Measurements from ENCODE around the gene PPP2R2D.

Gene PPP2R2D

DNA sequence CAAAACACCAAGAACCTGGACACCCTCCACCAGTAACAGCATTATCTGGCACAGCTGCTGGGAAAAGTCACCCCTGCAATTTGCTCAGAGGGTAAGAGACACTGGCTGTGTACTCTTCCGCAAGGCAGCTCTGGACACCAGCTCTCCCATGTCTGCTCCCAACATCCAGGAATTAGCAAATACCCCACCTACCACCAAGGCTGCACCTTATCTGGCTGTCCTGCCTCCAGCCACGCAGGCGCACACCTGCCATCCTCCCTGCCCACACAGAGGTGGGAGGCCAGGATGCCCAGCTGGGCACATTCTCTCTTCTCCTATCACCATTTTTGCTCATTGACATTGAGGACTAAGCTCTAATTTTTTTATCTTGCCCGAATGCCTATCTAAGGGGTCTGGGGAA, 101.2 kb downstream of the PPP2R2D start:
- DNase-seq = no peak

DNA sequence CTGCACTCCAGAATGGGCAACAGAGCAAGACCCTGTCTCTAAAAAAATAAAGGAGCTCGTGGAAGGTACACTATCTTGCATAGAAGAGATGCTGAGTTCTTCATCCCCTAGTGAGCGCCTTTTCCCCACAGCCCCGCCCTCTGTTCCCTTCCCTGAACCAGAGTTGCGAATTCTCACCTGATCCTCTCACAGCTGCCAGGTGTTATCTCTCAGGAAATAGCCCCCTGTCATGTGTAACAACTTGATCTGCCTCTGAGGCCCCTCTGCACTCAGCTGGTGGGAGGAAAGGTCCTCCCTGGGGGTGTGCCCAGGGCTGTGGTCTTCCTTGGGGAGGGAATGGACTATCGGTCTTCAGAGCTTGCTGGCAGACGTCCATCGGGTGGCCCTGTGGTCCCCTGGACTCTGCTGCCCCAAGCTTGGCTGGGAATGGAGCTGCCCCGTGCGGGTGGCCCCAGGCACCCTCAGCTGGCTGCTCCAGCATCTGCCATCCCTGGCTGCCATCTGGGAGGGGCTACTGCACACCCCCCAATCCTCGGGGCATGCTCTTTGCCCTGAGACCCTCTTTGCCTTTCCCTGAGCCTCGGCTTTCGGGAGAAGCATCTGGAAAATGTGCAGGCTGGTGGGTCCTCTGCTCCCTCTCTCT, 102.6 kb downstream of the PPP2R2D start:
- DNase-seq = no peak

DNA sequence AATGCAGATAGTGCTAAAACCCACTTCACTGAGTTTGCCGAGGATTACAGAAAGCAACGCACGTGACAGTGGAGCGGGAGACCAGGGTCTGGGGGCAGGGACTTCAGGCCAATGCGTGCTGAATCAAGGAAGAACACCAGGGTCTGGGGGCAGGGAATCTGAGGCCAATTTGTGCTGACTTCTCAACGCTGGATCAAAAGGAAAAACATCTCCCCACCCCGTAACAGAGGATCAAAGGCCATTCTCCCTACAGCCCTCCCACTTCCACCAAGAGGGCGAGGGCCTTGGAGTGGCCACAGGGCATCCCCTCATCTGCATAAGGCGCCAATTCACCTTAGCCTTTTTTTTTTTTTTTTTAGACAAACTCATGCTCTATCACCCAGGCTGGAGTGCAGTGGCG, 103.2 kb downstream of the PPP2R2D start:
- no peak for DNase-seq

DNA sequence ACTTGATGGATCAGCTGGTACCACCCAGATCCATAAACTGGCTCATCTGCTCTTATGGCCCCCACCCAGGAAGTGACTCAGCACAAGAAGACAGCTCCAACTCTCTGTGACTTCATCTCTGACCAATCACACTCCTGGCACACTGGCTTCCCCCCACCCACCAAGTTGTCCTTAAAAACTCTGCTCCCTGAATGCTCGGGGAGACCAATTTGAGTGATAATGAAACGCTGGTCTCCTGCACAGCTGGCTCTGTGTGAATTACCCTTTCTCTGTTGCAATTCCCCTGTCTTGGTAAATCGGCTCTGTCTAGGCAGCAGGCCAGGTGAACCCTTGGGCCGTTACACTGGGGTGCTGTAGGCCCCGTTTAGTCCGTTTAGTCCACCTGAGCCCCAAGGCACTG, 104.3 kb downstream of the PPP2R2D start:
- no peak for DNase-seq

DNA sequence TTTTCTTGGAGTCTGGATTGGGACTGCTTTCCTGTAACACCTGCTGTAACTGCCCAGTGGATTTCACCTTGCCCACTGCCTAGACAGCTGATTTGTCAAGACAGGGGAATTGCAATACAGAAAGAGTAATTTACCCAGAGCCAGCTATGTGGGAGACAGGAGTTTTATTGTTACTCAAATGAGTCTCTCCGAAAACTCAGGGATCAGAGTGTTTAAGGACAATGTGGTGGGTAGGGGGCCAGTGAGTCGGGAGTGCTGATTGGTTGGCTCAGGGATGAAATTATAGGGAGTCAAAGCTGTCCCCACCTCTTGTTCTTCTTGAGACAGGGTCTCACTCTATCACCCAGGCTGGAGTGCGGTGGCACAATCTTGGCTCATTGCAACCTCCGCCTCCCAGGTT, 106.2 kb downstream of the PPP2R2D start:
- DNase-seq = no peak

DNA sequence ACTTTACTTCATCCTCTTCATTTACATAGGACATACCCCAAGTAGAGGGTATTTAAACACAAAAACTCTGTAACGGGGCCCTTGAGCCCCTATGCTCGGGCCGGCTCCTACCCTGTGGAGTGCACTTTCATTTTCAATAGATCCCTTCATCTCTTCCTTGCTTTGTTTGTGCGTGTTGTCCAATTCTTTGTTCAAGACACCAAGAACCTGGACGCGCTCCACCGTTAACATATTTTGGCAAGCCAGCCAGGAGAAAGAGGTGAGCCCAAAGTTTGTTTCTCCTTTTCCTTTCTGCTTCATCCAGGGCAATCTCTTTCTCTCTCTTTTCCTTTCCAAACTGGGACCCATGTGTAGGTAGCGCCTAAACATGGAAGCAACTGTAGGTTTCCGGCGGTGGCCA, 106.9 kb downstream of the PPP2R2D start:
- no peak for DNase-seq

Data from left hindlimb (tissue), 1 donor.